ENCODE data around the gene CTNNA1. TPM values are rescaled to one million over a fixed set of nuclear protein-coding genes. Genes with fewer than 3 reads are reported as not detected.
"Not testable (repeated sequence)": the region's sequence is repeated elsewhere in the genome, so short reads cannot be mapped to it uniquely, and the experiment has no call there.

The CTNNA1 gene
- total RNA-seq, 2 donors from 2014 or later, result 107 to 140 TPM

GRCh38 chr5:138763037-138763778, 10.0 kb downstream of the CTNNA1 start:
- Histone ChIP-seq H3K36me3 (replicated peaks in 1 of 2; ENCODE audit: insufficient read depth in 1 of 2, low read depth in 2 of 2) (peaks cover 0 to 2% of the 10 kb centered on the region in 2 donors), H3K9me3 (no peaks in the 10 kb centered on the region), H3K4me3 (no peak overlapping the region), H3K27me3 (no peaks in the 10 kb centered on the region), H3K27ac (no peak overlapping the region), H3K4me1 (peaks cover 48% of the 10 kb centered on the region)
- 82% methylated on average over 3 of the region's 3 CpGs for WGBS, 2 donors
- ATAC-seq (no peak), DNase-seq (no peak)
- TF ChIP-seq CTCF (IDR thresholded peaks at IDR 0.05) (no peak), POLR2A (IDR thresholded peaks at IDR 0.05) (no peak)
- intact Hi-C loops (cut with DNase I), result no loop called here

- DNase-seq (no peak), ATAC-seq (no peak)
- intact Hi-C loops (cut with DNase I), result no loop called here
- no peak overlapping the region for H3K27ac ChIP-seq
- TF ChIP-seq CTCF (IDR thresholded peaks at IDR 0.05) (no peak), POLR2A (IDR thresholded peaks at IDR 0.05) (no peak)
- peaks cover 44% of the 10 kb centered on the region for H3K4me1 ChIP-seq
- H3K4me3 ChIP-seq, result no peak overlapping the region
- H3K27me3 ChIP-seq, result no peaks in the 10 kb centered on the region
- no peaks in the 10 kb centered on the region for H3K9me3 ChIP-seq
- WGBS, 2 donors, result 92 to 93% methylated on average over 6 of the region's 6 CpGs
- H3K36me3 ChIP-seq (replicated peaks in 1 of 2; ENCODE audit: insufficient read depth in 1 of 2, low read depth in 2 of 2), result no peaks in the 10 kb centered on the region
These were observed 17.1 kb downstream of the CTNNA1 start for GRCh38 chr5:138770291-138770690.

- H3K4me1 ChIP-seq, result peaks cover 39% of the 10 kb centered on the region
- intact Hi-C loops (cut with DNase I), result no loop called here
These were observed 17.8 kb downstream of the CTNNA1 start for GRCh38 chr5:138770977-138771376.

GRCh38 chr5:138772986-138773594, 19.9 kb downstream of the CTNNA1 start:
- DNase-seq (no peak), ATAC-seq (no peak)
- no peak overlapping the region for H3K27ac ChIP-seq
- no peaks in the 10 kb centered on the region for H3K9me3 ChIP-seq
- H3K4me3 ChIP-seq, result no peak overlapping the region
- 55 to 68% methylated on average over 5 of the region's 5 CpGs for WGBS, 2 donors
- intact Hi-C loops (cut with DNase I), result no loop called here
- peaks cover 32% of the 10 kb centered on the region for H3K4me1 ChIP-seq
- TF ChIP-seq POLR2A (IDR thresholded peaks at IDR 0.05) (no peak), CTCF (IDR thresholded peaks at IDR 0.05) (no peak)
- H3K36me3 ChIP-seq (replicated peaks in 1 of 2; ENCODE audit: insufficient read depth in 1 of 2, low read depth in 2 of 2), result no peaks in the 10 kb centered on the region
- no peaks in the 10 kb centered on the region for H3K27me3 ChIP-seq

More at GRCh38 chr5:138770977-138771376, 17.8 kb downstream of the CTNNA1 start:
- ATAC-seq (no peak), DNase-seq (no peak)
- H3K9me3 ChIP-seq, result no peaks in the 10 kb centered on the region
- H3K27me3 ChIP-seq, result no peaks in the 10 kb centered on the region
- H3K27ac ChIP-seq, result no peak overlapping the region
- no peak overlapping the region for H3K4me3 ChIP-seq
- WGBS, 2 donors, result 70 to 80% methylated on average over 1 of the region's 1 CpG
- TF ChIP-seq POLR2A (IDR thresholded peaks at IDR 0.05) (no peak), CTCF (IDR thresholded peaks at IDR 0.05) (no peak)
- no peaks in the 10 kb centered on the region for H3K36me3 ChIP-seq (replicated peaks in 1 of 2; ENCODE audit: insufficient read depth in 1 of 2, low read depth in 2 of 2)

- H3K27ac ChIP-seq; intact Hi-C loops (cut with DNase I); DNase-seq; H3K9me3 ChIP-seq; H3K36me3 ChIP-seq (replicated peaks in 1 of 2; ENCODE audit: insufficient read depth in 1 of 2, low read depth in 2 of 2); H3K27me3 ChIP-seq; H3K4me3 ChIP-seq; ATAC-seq: not testable (repeated sequence)
- peaks cover 30% of the 10 kb centered on the region for H3K4me1 ChIP-seq
- WGBS, 2 donors, result 84% methylated on average over 6 of the region's 6 CpGs
These were observed 20.4 kb downstream of the CTNNA1 start for GRCh38 chr5:138773624-138774023.

All from body of pancreas (tissue), 4 donors.